CD14-positive monocyte (primary cell): ENCODE data around the gene GNB5. TPM values are rescaled to one million over a fixed set of nuclear protein-coding genes. Genes with fewer than 3 reads are reported as not detected.

ENCODE experiments used
- DNase-seq, 3 donors: peaks; one replicate each; pipeline ENCODE4 v3.0.0-alpha.2; 2011 to 2022
- H2AFZ ChIP-seq: 2 replicates; pipeline ENCODE4 v1.6.0; 2012; ENCODE audit warnings: mild to moderate bottlenecking, low read depth, low read length, inconsistent platforms; ENCODE audit not compliant: insufficient read depth, poor library complexity, severe bottlenecking
- H3K27ac ChIP-seq, 2 donors: 1 replicate in 1 of 2; 2 replicates in 1 of 2; pipeline ENCODE4 v1.5.1; 2012 to 2013; ENCODE audit warnings: low read length in 2 of 2, control low read depth in 1 of 2, inconsistent platforms in 1 of 2, low read depth in 1 of 2, mild to moderate bottlenecking in 1 of 2
- H3K27me3 ChIP-seq, 2 donors: one replicate each; pipeline versions ENCODE4 v1.6.0 to v1.6.1; 2011 to 2013; ENCODE audit warnings: low read length in 2 of 2; ENCODE audit not compliant: control insufficient read depth in 2 of 2, insufficient read depth in 2 of 2
- H3K36me3 ChIP-seq, 2 donors: replicated peaks in 1 of 2; 1 replicate in 1 of 2; 2 replicates in 1 of 2; pipeline versions ENCODE4 v1.5.1 to v1.6.1; 2012 to 2013; ENCODE audit warnings: low read length in 2 of 2, control low read depth in 1 of 2, inconsistent platforms in 1 of 2, mild to moderate bottlenecking in 1 of 2; ENCODE audit not compliant: insufficient read depth in 2 of 2, control insufficient read depth in 1 of 2
- H3K4me1 ChIP-seq, 2 donors: 1 replicate in 1 of 2; 2 replicates in 1 of 2; pipeline versions ENCODE4 v1.5.1 to v1.6.1; 2012 to 2013; ENCODE audit warnings: low read length in 2 of 2, control low read depth in 1 of 2, inconsistent platforms in 1 of 2, mild to moderate bottlenecking in 1 of 2, moderate library complexity in 1 of 2; ENCODE audit not compliant: insufficient read depth in 2 of 2, control insufficient read depth in 1 of 2
- H3K4me2 ChIP-seq: replicated peaks from 2 replicates; pipeline ENCODE3; 2012; ENCODE audit warnings: low read length, moderate library complexity, mild to moderate bottlenecking; ENCODE audit not compliant: poor library complexity, severe bottlenecking; ENCODE audit errors: extremely low read depth
- H3K4me3 ChIP-seq, 3 experiments: fragments of 200-600 bp in 1 of 3; sonication (generic) in 1 of 3; replicated peaks in 1 of 3; 1 replicate in 2 of 3; 2 replicates in 1 of 3; pipeline ENCODE4 v1.5.1; 2011 to 2013; ENCODE audit warnings: low read length in 3 of 3, mild to moderate bottlenecking in 3 of 3, control low read depth in 2 of 3, low read depth in 2 of 3, inconsistent platforms in 1 of 3, moderate library complexity in 1 of 3
- H3K79me2 ChIP-seq: 2 replicates; pipeline ENCODE4 v1.6.0; 2012; ENCODE audit warnings: mild to moderate bottlenecking, control low read depth, inconsistent platforms, low read length, moderate library complexity; ENCODE audit not compliant: insufficient read depth
- H3K9ac ChIP-seq: 2 replicates; pipeline ENCODE4 v1.6.0; 2017; ENCODE audit warnings: low read length, mild to moderate bottlenecking; ENCODE audit not compliant: insufficient read depth, poor library complexity, severe bottlenecking
- H3K9me3 ChIP-seq, 2 donors: replicated peaks in 1 of 2; 1 replicate in 1 of 2; 2 replicates in 1 of 2; pipeline versions ENCODE4 v1.5.1 to v1.6.1; 2012 to 2013; ENCODE audit warnings: low read length in 2 of 2, control low read depth in 1 of 2; ENCODE audit not compliant: control insufficient read depth in 1 of 2, insufficient read depth in 1 of 2
- H4K20me1 ChIP-seq: 2 replicates; pipeline ENCODE4 v1.6.0; 2012; ENCODE audit warnings: mild to moderate bottlenecking, low read length, control low read depth, moderate library complexity; ENCODE audit not compliant: insufficient read depth
- H3K27ac Mint-ChIP-seq, 7 donors: one replicate each; pipeline ENCODE4 v1.8.0; 2020; ENCODE audit warnings: mild to moderate bottlenecking in 7 of 7, mixed read lengths in 7 of 7, moderate library complexity in 6 of 7, inconsistent platforms in 2 of 7
- H3K27me3 Mint-ChIP-seq, 3 donors: one replicate each; pipeline ENCODE4 v1.8.0; 2021 to 2022; ENCODE audit warnings: low read depth in 3 of 3, mild to moderate bottlenecking in 3 of 3, mixed read lengths in 3 of 3, moderate library complexity in 3 of 3, inconsistent platforms in 1 of 3
- H3K36me3 Mint-ChIP-seq, 2 donors: one replicate each; pipeline ENCODE4 v1.8.0; 2020; ENCODE audit warnings: mixed read lengths in 2 of 2, inconsistent platforms in 1 of 2, mild to moderate bottlenecking in 1 of 2
- H3K4me1 Mint-ChIP-seq: one replicate; pipeline ENCODE4 v1.8.0; 2020; ENCODE audit warnings: mild to moderate bottlenecking, mixed read lengths
- H3K4me3 Mint-ChIP-seq, 2 donors: one replicate each; pipeline ENCODE4 v1.8.0; 2020; ENCODE audit warnings: mild to moderate bottlenecking in 2 of 2, mixed read lengths in 2 of 2, moderate library complexity in 1 of 2
- H3K9me3 Mint-ChIP-seq, 7 donors: one replicate each; pipeline ENCODE4 v1.8.0; 2020 to 2022; ENCODE audit warnings: mixed read lengths in 7 of 7, mild to moderate bottlenecking in 6 of 7, moderate library complexity in 6 of 7, inconsistent platforms in 2 of 7
- WGBS: methylation state at CpG from one replicate; pipeline ENCODE4 v1.1.5; 2013; ENCODE audit warnings: missing lambda C conversion rate; ENCODE audit not compliant: insufficient coverage; 5-methylcytosine and 5-hydroxymethylcytosine counted together
- intact Hi-C, 2 donors: fragments of 100-400 bp; cut with micrococcal nuclease; formaldehyde crosslinking; loops; one replicate each; pipeline versions ENCODE4 v1.15.0 to v1.15.1; 2023
- polyA plus RNA-seq, 3 donors: library from polyadenylated mRNA; depleted of rRNA in 1 of 3; unstranded in 2 of 3; stranded (reverse) in 1 of 3; fragments of 300-500 nt in 2 of 3; fragments of >200 nt in 1 of 3; fragmentation: Illumina TruSeq in 2 of 3; gene quantifications; 1 replicate in 2 of 3; 2 replicates in 1 of 3; pipeline ENCODE4 v1.2.3, GENCODE V29; 2012 to 2021
- TF ChIP-seq, protein P1 (sequence below): fragments of 200-600 bp; IDR thresholded peaks from one replicate; pipeline ENCODE4 v1.8.0; 2022; ENCODE audit warnings: antibody characterized with exemption, mild to moderate bottlenecking

Gene GNB5
- polyA plus RNA-seq, 3 donors: 3.1 to 5.4 (median 4.3) TPM

DNA sequence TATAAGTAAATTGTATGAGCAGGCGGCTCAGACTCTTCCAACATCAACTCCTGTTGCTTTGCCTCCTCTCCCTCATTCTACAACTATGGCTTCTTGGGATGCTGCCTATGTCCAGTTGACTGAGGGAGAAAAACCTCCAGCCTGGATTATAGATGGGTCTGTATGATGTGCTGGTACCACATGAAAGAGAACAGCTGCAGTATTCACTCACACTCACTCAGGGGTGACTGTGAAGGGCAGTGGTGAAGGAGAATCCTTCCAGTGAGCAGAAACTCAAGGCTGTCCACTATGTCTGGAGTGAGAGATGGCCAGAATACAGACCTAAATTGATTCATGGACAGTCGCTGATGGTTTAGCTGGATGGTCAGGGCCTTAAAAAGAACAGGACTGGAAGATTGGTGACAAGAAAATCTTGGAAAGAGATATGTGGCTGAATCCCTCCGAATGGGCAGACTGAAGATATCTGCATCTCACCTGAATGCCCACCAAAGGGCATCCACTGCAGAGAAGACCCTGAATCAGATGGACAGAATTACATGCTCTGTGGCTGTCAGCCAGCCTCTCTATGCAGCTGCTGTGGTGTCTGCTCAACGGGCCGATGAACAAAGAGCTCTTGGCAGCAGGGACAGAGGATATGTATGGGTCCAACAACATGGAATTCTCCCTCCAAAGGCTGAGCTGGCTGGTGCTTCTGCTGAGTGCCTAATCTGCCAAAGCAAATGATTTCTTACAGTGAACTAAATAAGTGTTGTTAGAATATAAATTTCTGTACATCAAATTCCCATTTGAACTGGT lies 76.7 kb downstream of the GNB5 start:
- H3K4me1 Mint-ChIP-seq: peaks cover 25% of the 10 kb centered on the region
- no peak overlapping the region for H3K4me3 Mint-ChIP-seq
- H3K9ac ChIP-seq: no peak overlapping the region
- no peaks in the 10 kb centered on the region for H3K9me3 ChIP-seq
- TF ChIP-seq, protein P1, sequence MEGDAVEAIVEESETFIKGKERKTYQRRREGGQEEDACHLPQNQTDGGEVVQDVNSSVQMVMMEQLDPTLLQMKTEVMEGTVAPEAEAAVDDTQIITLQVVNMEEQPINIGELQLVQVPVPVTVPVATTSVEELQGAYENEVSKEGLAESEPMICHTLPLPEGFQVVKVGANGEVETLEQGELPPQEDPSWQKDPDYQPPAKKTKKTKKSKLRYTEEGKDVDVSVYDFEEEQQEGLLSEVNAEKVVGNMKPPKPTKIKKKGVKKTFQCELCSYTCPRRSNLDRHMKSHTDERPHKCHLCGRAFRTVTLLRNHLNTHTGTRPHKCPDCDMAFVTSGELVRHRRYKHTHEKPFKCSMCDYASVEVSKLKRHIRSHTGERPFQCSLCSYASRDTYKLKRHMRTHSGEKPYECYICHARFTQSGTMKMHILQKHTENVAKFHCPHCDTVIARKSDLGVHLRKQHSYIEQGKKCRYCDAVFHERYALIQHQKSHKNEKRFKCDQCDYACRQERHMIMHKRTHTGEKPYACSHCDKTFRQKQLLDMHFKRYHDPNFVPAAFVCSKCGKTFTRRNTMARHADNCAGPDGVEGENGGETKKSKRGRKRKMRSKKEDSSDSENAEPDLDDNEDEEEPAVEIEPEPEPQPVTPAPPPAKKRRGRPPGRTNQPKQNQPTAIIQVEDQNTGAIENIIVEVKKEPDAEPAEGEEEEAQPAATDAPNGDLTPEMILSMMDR: no peak
- no peaks in the 10 kb centered on the region for H4K20me1 ChIP-seq
- H3K4me1 ChIP-seq: peaks cover 7 to 20% of the 10 kb centered on the region in 2 donors
- H3K4me3 ChIP-seq: no peak overlapping the region
- no peaks in the 10 kb centered on the region for H3K36me3 ChIP-seq
- DNase-seq: no peak
- WGBS: 67% methylated on average over 3 of the region's 5 CpGs
- H3K27ac ChIP-seq: no peak overlapping the region
- H3K27ac Mint-ChIP-seq: no peak overlapping the region
- H3K4me2 ChIP-seq: no peak overlapping the region
- intact Hi-C loops: no loop called here
- H3K79me2 ChIP-seq: no peaks in the 10 kb centered on the region
- H3K36me3 Mint-ChIP-seq: no peaks in the 10 kb centered on the region
- H3K27me3 Mint-ChIP-seq: peaks cover 17 to 26% (median 22%) of the 10 kb centered on the region in 3 donors
- H3K9me3 Mint-ChIP-seq: peaks cover 0 to 6% (median 0%) of the 10 kb centered on the region in 7 donors
- H2AFZ ChIP-seq: no peak overlapping the region
- H3K27me3 ChIP-seq: peaks cover 0 to 14% of the 10 kb centered on the region in 2 donors

DNA sequence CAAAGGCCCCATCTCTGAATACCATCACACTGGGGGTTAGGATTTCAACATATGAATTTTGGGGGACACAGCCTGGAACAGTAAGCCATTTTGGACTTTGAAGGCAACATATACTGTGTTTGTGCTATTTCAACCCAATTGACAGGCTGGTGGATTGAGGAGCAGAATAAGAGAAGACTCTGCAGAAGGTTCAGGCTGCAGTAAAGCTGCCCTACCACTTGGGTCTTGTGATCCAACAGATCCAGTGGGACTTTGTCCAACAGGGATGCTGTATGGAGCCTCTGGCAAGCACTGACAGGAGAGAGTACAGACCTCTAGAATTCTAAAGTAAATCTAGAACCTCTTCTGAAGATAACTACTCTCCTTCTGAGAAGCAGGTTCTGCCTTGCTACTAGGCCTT lies 77.5 kb downstream of the GNB5 start:
- Histone ChIP-seq H3K27ac (no peak overlapping the region), H3K9ac (no peak overlapping the region), H2AFZ (no peak overlapping the region), H3K36me3 (no peaks in the 10 kb centered on the region), H3K4me2 (no peak overlapping the region), H3K4me3 (no peak overlapping the region), H3K9me3 (no peaks in the 10 kb centered on the region), H4K20me1 (no peaks in the 10 kb centered on the region), H3K4me1 (peaks cover 7 to 20% of the 10 kb centered on the region in 2 donors), H3K27me3 (peaks cover 0 to 14% of the 10 kb centered on the region in 2 donors), H3K79me2 (no peaks in the 10 kb centered on the region)
- TF ChIP-seq, protein P1: no peak
- H3K4me3 Mint-ChIP-seq: no peak overlapping the region
- intact Hi-C loops: no loop called here
- no peaks in the 10 kb centered on the region for H3K36me3 Mint-ChIP-seq
- H3K4me1 Mint-ChIP-seq: peaks cover 25% of the 10 kb centered on the region
- no peak overlapping the region for H3K27ac Mint-ChIP-seq
- DNase-seq: no peak
- peaks cover 0 to 6% (median 0%) of the 10 kb centered on the region in 7 donors for H3K9me3 Mint-ChIP-seq
- peaks cover 14 to 26% (median 22%) of the 10 kb centered on the region in 3 donors for H3K27me3 Mint-ChIP-seq
